Activated naive CD8-positive, alpha-beta T cell treated with anti-CD3 and anti-CD28 coated beads, Interleukin-2, amount 50 U/mL, for 24 hours (primary cell): ENCODE measurements around the gene GNAS-AS1.
"Not testable (repeated sequence)": the region's sequence is repeated elsewhere in the genome, so short reads cannot be mapped to it uniquely, and the experiment has no call there.

ENCODE experiments used
- ATAC-seq: fragments of 150-1000 bp; cut with Tn5 transposase; one replicate; pipeline ENCODE4 v1.10.0; 2021
- DNase-seq: peaks from one replicate; pipeline ENCODE4 v3.0.0; 2021
- H3K27ac Mint-ChIP-seq: one replicate; pipeline ENCODE4 v1.8.0; 2021; ENCODE audit warnings: mild to moderate bottlenecking, mixed read lengths
- H3K27me3 Mint-ChIP-seq: one replicate; pipeline ENCODE4 v1.8.0; 2021; ENCODE audit warnings: mixed read lengths
- H3K36me3 Mint-ChIP-seq: one replicate; pipeline ENCODE4 v1.8.0; 2021; ENCODE audit warnings: low read depth, mixed read lengths
- H3K4me1 Mint-ChIP-seq: one replicate; pipeline ENCODE4 v1.8.0; 2021; ENCODE audit warnings: mixed read lengths
- H3K4me3 Mint-ChIP-seq: one replicate; pipeline ENCODE4 v1.8.0; 2021; ENCODE audit warnings: mild to moderate bottlenecking, moderate library complexity, mixed read lengths
- H3K9me3 Mint-ChIP-seq: one replicate; pipeline ENCODE4 v1.8.0; 2021; ENCODE audit warnings: mixed read lengths

Gene GNAS-AS1

GRCh38 chr20:58822748-58823730 lies 27.7 kb downstream of the GNAS-AS1 start:
- H3K9me3 Mint-ChIP-seq, result peaks cover 5% of the 10 kb centered on the region
- ATAC-seq (no peak), DNase-seq (no peak)
- peaks cover 15% of the 10 kb centered on the region for H3K4me1 Mint-ChIP-seq
- no peak overlapping the region for H3K4me3 Mint-ChIP-seq
- peaks cover 10% of the 10 kb centered on the region for H3K27me3 Mint-ChIP-seq
- H3K27ac Mint-ChIP-seq, result no peak overlapping the region
- peaks cover 14% of the 10 kb centered on the region for H3K36me3 Mint-ChIP-seq

GRCh38 chr20:58822149-58822548 lies 28.6 kb downstream of the GNAS-AS1 start:
- H3K9me3 Mint-ChIP-seq, result peaks cover 5% of the 10 kb centered on the region
- H3K4me1 Mint-ChIP-seq, result peaks cover 17% of the 10 kb centered on the region
- no peak overlapping the region for H3K27ac Mint-ChIP-seq
- no peak for ATAC-seq
- no peak overlapping the region for H3K4me3 Mint-ChIP-seq
- peaks cover 14% of the 10 kb centered on the region for H3K36me3 Mint-ChIP-seq
- H3K27me3 Mint-ChIP-seq, result peaks cover 15% of the 10 kb centered on the region
- DNase-seq, result no peak

GRCh38 chr20:58820515-58820914 lies 30.2 kb downstream of the GNAS-AS1 start:
- ATAC-seq, H3K4me3 Mint-ChIP-seq, H3K27ac Mint-ChIP-seq, H3K9me3 Mint-ChIP-seq, DNase-seq: not testable (repeated sequence)
- Mint-ChIP-seq H3K27me3 (peaks cover 26% of the 10 kb centered on the region), H3K4me1 (peaks cover 19% of the 10 kb centered on the region), H3K36me3 (peaks cover 14% of the 10 kb centered on the region)

GRCh38 chr20:58819921-58820320 lies 30.8 kb downstream of the GNAS-AS1 start:
- Mint-ChIP-seq H3K36me3 (peaks cover 14% of the 10 kb centered on the region), H3K27me3 (peaks cover 31% of the 10 kb centered on the region), H3K27ac (no peak overlapping the region), H3K4me3 (no peak overlapping the region), H3K4me1 (peaks cover 19% of the 10 kb centered on the region), H3K9me3 (peaks cover 5% of the 10 kb centered on the region)
- ATAC-seq, result no peak
- DNase-seq, result no peak

- Mint-ChIP-seq H3K9me3 (peaks cover 5% of the 10 kb centered on the region), H3K4me3 (peak overlapping the region; percentile 10), H3K36me3 (peaks cover 14% of the 10 kb centered on the region), H3K4me1 (peaks cover 19% of the 10 kb centered on the region), H3K27ac (peak overlapping the region; percentile 56), H3K27me3 (peaks cover 42% of the 10 kb centered on the region)
- DNase-seq (peak; percentile 71), ATAC-seq (peak; percentile 94)
Measured at GRCh38 chr20:58818586-58819285, 32.0 kb downstream of the GNAS-AS1 start.

GRCh38 chr20:58817748-58818147 lies 33.0 kb downstream of the GNAS-AS1 start:
- Mint-ChIP-seq H3K27me3 (peaks cover 52% of the 10 kb centered on the region), H3K9me3 (peaks cover 5% of the 10 kb centered on the region), H3K36me3 (peaks cover 14% of the 10 kb centered on the region), H3K27ac (no peak overlapping the region), H3K4me3 (no peak overlapping the region), H3K4me1 (peaks cover 19% of the 10 kb centered on the region)
- ATAC-seq (no peak), DNase-seq (no peak)

GRCh38 chr20:58816957-58817651 lies 33.6 kb downstream of the GNAS-AS1 start:
- peaks cover 54% of the 10 kb centered on the region for H3K27me3 Mint-ChIP-seq
- H3K9me3 Mint-ChIP-seq, result peaks cover 5% of the 10 kb centered on the region
- H3K36me3 Mint-ChIP-seq, result peaks cover 14% of the 10 kb centered on the region
- peaks cover 19% of the 10 kb centered on the region for H3K4me1 Mint-ChIP-seq
- ATAC-seq (no peak), DNase-seq (no peak)
- no peak overlapping the region for H3K27ac Mint-ChIP-seq
- H3K4me3 Mint-ChIP-seq, result no peak overlapping the region

GRCh38 chr20:58816051-58816450 lies 34.7 kb downstream of the GNAS-AS1 start:
- H3K4me3 Mint-ChIP-seq, result no peak overlapping the region
- peaks cover 25% of the 10 kb centered on the region for H3K4me1 Mint-ChIP-seq
- peaks cover 9% of the 10 kb centered on the region for H3K36me3 Mint-ChIP-seq
- ATAC-seq, result no peak
- peaks cover 5% of the 10 kb centered on the region for H3K9me3 Mint-ChIP-seq
- no peak for DNase-seq
- peaks cover 55% of the 10 kb centered on the region for H3K27me3 Mint-ChIP-seq
- no peak overlapping the region for H3K27ac Mint-ChIP-seq

- ATAC-seq, result no peak
- Mint-ChIP-seq H3K4me3 (no peak overlapping the region), H3K4me1 (peaks cover 26% of the 10 kb centered on the region)
Measured at GRCh38 chr20:58815448-58815847, 35.3 kb downstream of the GNAS-AS1 start.

GRCh38 chr20:58813369-58813768 lies 37.3 kb downstream of the GNAS-AS1 start:
- no peak for ATAC-seq
- peaks cover 53% of the 10 kb centered on the region for H3K27me3 Mint-ChIP-seq
- H3K4me1 Mint-ChIP-seq, result peaks cover 24% of the 10 kb centered on the region
- H3K36me3 Mint-ChIP-seq, result no peaks in the 10 kb centered on the region
- H3K27ac Mint-ChIP-seq, result no peak overlapping the region
- DNase-seq, result no peak
- H3K9me3 Mint-ChIP-seq, result no peaks in the 10 kb centered on the region
- H3K4me3 Mint-ChIP-seq, result no peak overlapping the region

More at GRCh38 chr20:58815448-58815847, 35.3 kb downstream of the GNAS-AS1 start:
- DNase-seq, result no peak
- Mint-ChIP-seq H3K27ac (no peak overlapping the region), H3K36me3 (peaks cover 3% of the 10 kb centered on the region), H3K27me3 (peaks cover 51% of the 10 kb centered on the region), H3K9me3 (peaks cover under 1% of the 10 kb centered on the region)

- DNase-seq (no peak), ATAC-seq (no peak)
- Mint-ChIP-seq H3K36me3 (no peaks in the 10 kb centered on the region), H3K27me3 (peaks cover 53% of the 10 kb centered on the region), H3K9me3 (no peaks in the 10 kb centered on the region), H3K27ac (no peak overlapping the region), H3K4me1 (peaks cover 17% of the 10 kb centered on the region), H3K4me3 (no peak overlapping the region)
Measured at GRCh38 chr20:58811334-58811733, 39.4 kb downstream of the GNAS-AS1 start.

GRCh38 chr20:58810879-58811250 lies 39.8 kb downstream of the GNAS-AS1 start:
- Mint-ChIP-seq H3K9me3 (no peaks in the 10 kb centered on the region), H3K27me3 (peaks cover 56% of the 10 kb centered on the region), H3K4me1 (peaks cover 17% of the 10 kb centered on the region), H3K4me3 (no peak overlapping the region), H3K27ac (no peak overlapping the region), H3K36me3 (no peaks in the 10 kb centered on the region)
- DNase-seq (no peak), ATAC-seq (no peak)

GRCh38 chr20:58810116-58810878 lies 40.4 kb downstream of the GNAS-AS1 start:
- Mint-ChIP-seq H3K4me3 (peak overlapping the region; percentile 12), H3K9me3 (no peaks in the 10 kb centered on the region), H3K27me3 (peaks cover 56% of the 10 kb centered on the region), H3K4me1 (peaks cover 17% of the 10 kb centered on the region), H3K36me3 (no peaks in the 10 kb centered on the region), H3K27ac (no peak overlapping the region)
- DNase-seq (peak; percentile 37), ATAC-seq (peak; percentile 68)
